ENCODE measurements around the gene PPY.
"Not testable (repeated sequence)": the region's sequence is repeated elsewhere in the genome, so short reads cannot be mapped to it uniquely, and the experiment has no call there.

PPY gene

GRCh38 chr17:43962479-43962878 is 20.2 kb upstream of the PPY start:
- DNase-seq = no peak

- no peak for DNase-seq
Measured at GRCh38 chr17:43961954-43962353, 19.7 kb upstream of the PPY start.

DNA sequence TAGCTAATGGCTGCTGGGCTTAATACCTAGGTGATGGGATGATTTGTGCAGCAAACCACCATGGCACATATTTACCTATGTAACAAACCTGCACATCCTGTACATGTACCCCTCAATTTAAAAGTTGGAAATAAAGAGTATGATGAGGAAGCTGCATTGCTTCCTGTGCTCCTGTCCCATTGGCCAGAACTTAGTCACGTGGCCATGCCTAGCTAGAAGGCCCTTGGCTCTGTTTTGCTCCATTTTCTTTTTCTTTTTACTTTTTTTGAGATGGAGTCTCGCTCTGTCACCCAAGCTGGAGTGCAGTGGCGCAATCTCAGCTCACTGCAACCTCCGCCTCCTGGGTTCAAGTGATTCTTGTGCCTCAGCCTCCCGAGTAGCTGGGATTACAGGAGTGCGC is 19.0 kb upstream of the PPY start:
- not testable (repeated sequence) for DNase-seq

- no peak for DNase-seq
Measured at GRCh38 chr17:43958748-43959352, 16.6 kb upstream of the PPY start.

GRCh38 chr17:43956222-43956621 is 13.9 kb upstream of the PPY start:
- no peak for DNase-seq

DNA sequence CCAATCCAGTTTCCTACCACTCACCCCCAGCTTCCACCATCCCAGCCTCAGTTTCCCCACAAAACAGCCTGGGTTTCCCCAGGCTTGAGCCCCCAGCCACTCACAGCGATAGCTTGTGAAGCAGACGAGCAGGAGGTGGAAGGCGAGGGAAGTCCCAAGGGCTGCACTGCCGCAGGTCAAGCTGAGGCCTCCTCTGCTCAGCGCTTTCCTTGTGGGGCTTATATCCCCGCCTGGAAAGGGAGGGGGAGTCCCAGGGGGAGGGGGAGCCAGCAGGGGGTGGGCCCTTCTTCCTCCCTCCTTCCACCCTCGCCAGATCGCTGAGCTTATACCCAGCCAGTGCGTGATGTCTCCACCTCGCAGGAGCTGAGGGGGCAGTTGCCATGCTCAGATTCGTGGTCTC is 11.5 kb upstream of the PPY start, which contains the start of gene PYY:
PYY (minus strand) TSS at position 195 of the 400 bp plus-strand sequence. CDS start 457 bp downstream, outside the sequence.
- no peak for DNase-seq

- no peak for DNase-seq
Measured at GRCh38 chr17:43952724-43953666, 10.7 kb upstream of the PPY start.

- DNase-seq = no peak
Measured at GRCh38 chr17:43952351-43952723, 10.1 kb upstream of the PPY start.

GRCh38 chr17:43951750-43952149 is 9.5 kb upstream of the PPY start:
- no peak for DNase-seq

GRCh38 chr17:43950554-43950953 is 8.3 kb upstream of the PPY start:
- DNase-seq = no peak

- no peak for DNase-seq
Measured at GRCh38 chr17:43949781-43950180, 7.5 kb upstream of the PPY start.

DNA sequence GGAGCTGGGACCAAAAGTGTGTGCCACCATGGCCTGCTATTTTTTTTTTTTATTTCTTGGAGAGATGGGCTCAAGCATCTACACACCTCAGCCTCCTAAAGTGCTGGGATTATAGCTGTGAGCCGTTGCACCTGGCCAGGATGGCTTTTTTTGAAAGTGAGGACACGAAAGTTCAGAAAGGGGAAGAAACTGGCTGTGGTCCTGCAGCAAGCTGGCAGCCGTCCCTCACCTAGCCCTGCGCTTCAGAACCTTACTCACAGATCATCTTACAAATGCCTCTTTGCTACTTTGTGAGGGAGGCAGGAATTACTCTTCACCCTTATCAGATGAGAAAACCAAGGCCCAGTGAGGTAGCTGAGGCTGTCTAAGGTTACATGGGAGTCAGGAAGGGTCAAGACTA is 4.5 kb upstream of the PPY start:
- DNase-seq = no peak

DNA sequence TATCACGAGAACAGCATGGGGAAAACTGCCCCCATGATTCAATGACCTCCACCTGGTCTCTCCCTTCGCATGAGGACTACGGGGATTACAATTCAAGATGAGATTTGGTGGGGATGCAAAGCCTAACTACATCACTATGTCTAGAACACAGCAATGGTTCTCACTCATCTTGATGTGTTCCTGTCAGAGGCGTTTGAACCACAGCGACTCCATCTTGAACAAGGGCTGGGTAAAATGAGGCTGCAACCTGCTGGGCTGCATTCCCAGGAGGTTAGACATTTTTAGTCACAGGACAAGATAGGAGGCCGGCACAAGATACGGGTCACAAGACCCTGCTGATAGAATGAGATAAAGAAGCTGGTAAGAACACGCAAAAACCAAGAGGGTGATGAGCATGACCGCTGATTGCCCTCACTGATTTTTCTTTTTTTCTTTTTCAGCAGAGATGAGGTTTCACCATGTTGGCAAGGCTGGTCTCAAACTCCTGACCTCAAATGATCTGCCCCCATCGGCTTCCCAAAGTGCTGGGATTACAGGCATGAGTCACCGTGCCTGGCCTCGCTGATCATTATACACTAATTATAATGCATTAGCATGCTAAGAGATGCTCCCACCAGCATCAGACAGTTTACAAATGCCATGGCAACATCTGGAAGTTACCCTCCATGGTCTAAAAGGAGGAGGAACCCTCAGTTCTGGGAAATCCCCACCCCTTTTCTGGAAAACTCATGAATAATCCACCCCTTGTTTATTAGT is 3.0 kb upstream of the PPY start:
- no peak for DNase-seq

GRCh38 chr17:43940630-43941029 is 1.6 kb downstream of the PPY start:
- DNase-seq = peak; percentile 23

DNA sequence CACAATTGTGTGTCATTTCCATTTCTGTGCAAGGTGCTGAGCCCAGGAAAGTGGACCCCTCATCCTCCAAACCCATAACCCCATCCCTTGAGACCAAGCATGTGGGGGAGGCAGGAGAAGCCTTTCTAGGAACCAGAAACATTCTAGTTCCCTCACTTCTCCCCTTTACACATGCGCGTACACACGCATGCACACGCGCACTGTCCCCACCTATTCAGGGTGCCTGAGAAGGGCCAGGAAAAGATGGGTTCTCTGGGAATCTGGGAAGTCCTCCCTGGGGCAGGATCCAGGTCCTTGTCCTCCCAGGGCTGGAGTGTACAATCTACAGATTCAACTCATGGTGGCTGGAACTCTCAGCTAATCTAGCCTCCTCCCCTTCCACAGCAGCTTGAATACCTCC is 2.4 kb downstream of the PPY start:
- DNase-seq = no peak

GRCh38 chr17:43939452-43939851 is 2.8 kb downstream of the PPY start:
- not testable (repeated sequence) for DNase-seq

GRCh38 chr17:43938838-43939182 is 3.5 kb downstream of the PPY start:
- no peak for DNase-seq

DNA sequence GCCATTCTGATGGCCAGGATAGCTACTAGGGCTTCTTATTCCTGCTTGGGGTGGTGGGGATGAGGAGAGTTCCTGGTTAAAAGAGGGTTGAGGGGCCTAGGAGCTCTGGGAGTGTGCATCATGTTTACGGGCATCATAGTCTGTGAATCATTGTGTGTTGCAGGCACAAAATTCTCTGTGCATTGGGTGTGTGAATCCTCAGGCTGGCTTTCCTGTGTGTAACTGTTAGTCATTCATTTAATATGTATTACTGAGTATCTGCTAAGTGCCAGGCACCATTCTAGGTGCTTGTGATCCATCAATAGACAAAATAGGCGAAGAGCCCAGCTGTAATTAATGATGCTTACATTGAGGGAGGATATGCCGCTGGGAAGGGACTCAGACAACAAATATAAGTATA is 5.8 kb downstream of the PPY start:
- no peak for DNase-seq

DNA sequence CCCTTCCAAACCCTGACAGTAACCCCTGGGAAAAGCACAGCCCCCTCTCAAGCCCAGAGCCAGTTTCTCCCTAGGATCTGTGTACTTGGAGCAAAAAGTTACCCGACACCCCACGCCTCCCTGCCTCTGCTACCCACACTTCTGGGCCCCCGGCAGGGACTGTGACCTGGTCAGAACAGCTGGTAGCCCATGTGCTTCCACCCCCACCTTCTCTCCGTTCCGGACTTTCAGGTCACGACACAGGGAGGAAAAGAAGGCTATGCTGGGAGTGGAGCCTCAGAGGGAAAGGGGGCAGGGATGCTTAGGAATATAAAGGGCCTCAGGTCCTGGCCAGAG is 6.4 kb downstream of the PPY start:
- no peak for DNase-seq

DNA sequence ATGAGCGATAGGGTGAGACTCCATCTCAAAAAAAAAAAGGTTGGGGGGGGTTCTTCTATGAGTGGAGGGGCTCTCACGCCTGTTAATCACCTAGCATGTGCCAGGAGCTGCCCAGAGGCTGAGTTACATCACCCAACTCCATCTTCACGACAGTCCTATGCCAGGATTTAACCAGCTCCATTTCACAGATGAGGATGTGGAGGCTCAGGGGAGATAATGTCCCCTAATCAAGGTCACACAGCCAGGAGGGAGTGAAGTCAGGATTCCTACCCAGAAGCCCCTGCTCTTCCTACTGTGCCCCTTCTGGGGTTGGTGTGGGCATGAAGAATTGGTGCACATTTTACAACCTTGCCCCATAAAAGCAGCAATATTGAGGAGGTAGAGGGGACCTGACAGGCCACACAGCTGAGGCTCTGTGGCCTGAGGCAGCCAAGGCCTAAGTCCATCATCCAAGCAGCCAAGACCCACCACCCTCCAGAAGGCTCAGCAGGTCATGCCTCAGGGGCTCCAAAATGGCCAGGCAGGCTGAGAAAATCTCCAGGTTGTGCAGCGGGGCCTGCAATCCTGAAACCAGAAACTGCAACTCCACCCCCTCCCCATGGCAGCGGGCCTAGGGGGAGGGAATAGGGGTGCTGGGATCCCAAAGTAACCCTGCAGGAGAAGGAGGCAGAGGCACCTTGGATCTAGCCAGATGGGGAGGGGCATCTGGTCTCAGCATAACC is 6.9 kb downstream of the PPY start:
- no peak for DNase-seq

DNA sequence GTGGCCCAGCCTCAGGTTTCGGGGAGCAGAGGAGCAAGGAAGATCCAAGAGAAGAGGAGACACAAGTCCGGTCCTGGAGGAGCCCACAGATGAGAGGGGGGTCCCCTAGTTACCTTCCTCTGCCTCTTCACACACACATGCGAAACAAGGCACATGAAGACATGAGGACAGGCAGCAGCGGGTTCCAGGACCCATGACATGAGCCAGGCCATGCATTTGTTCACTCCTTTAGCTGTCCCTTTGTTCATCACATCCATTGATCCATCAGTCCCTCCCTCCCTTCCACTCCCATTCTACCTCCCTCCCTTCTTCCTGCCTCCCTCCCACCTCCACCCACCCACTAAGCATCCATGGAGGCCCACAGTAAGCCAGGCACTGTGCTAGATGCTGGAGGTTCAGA is 9.4 kb downstream of the PPY start:
- DNase-seq = no peak

DNA sequence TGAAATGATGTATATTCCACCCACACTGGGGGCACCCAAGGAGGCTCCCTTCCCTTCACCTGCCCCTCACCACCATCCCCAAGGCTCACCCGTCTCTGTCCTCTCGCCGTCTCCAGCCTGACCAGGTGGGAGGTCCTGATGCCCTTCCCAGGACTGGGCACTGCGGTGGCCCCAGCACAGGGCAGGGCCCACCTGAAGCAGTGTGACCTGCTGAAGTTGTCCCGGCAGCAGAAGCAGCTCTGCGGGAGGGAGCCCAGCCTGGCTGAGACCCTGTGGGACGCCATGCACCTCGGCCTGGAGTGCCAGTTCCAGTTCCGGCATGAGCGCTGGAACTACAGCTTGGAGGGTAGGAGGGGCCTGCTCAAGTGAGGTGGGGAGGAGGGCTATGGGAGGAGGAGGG is 9.9 kb downstream of the PPY start:
- DNase-seq = no peak

- DNase-seq = no peak
Measured at GRCh38 chr17:43931062-43931571, 11.2 kb downstream of the PPY start.

Measured in activated naive CD4-positive, alpha-beta T cell treated with anti-CD3 and anti-CD28 coated beads, Interleukin-2, amount 50 U/mL, for 16 hours (primary cell).